RWPE2 (cell line): ENCODE measurements around the gene POU2F3.
A peak's percentile ranks its signal among the peaks of the same experiment; 100 is the strongest.
"Not testable (repeated sequence)": the region's sequence is repeated elsewhere in the genome, so short reads cannot be mapped to it uniquely, and the experiment has no call there.

Source experiments
- ATAC-seq: fragments of 200-7000 bp; cut with Tn5 transposase; 3 replicates; pipeline ENCODE4 v1.9.1; 2021; ENCODE audit warnings: low read depth
- DNase-seq: peaks from one replicate; pipeline ENCODE4 v3.0.0-alpha.2; 2020; ENCODE audit warnings: low spot score
- H3K27ac ChIP-seq: fragments of 450-650 bp; 2 replicates; pipeline ENCODE4 v1.5.1; 2017; ENCODE audit warnings: mild to moderate bottlenecking; ENCODE audit not compliant: poor library complexity, severe bottlenecking
- H3K27me3 ChIP-seq: fragments of 250-450 bp; sonication (Bioruptor Pico); 2 replicates; pipeline ENCODE4 v1.5.1; 2021; ENCODE audit warnings: mild to moderate bottlenecking, moderate library complexity; ENCODE audit not compliant: insufficient read depth, poor library complexity, severe bottlenecking
- H3K36me3 ChIP-seq: fragments of 250-450 bp; sonication (Bioruptor Pico); 2 replicates; pipeline ENCODE4 v1.5.1; 2020; ENCODE audit warnings: low read depth, mild to moderate bottlenecking, moderate library complexity
- H3K4me1 ChIP-seq: fragments of 250-450 bp; sonication (Bioruptor Pico); 2 replicates; pipeline ENCODE4 v1.5.1; 2021; ENCODE audit warnings: mild to moderate bottlenecking, moderate library complexity; ENCODE audit not compliant: insufficient read depth, poor library complexity, severe bottlenecking
- H3K4me3 ChIP-seq: fragments of 250-450 bp; sonication (Bioruptor Pico); 2 replicates; pipeline ENCODE4 v1.5.1; 2021; ENCODE audit warnings: mild to moderate bottlenecking, moderate library complexity; ENCODE audit not compliant: severe bottlenecking
- H3K9me3 ChIP-seq: fragments of 250-450 bp; sonication (Bioruptor Pico); 2 replicates; pipeline ENCODE4 v1.5.1; 2021; ENCODE audit warnings: mild to moderate bottlenecking, moderate library complexity; ENCODE audit not compliant: severe bottlenecking
- TF ChIP-seq, protein P1 (sequence below): fragments of 450-650 bp; IDR thresholded peaks from one replicate; pipeline ENCODE4 v1.5.1; 2017; ENCODE audit warnings: mild to moderate bottlenecking, moderate library complexity; ENCODE audit not compliant: poor library complexity, severe bottlenecking

Gene POU2F3

DNA sequence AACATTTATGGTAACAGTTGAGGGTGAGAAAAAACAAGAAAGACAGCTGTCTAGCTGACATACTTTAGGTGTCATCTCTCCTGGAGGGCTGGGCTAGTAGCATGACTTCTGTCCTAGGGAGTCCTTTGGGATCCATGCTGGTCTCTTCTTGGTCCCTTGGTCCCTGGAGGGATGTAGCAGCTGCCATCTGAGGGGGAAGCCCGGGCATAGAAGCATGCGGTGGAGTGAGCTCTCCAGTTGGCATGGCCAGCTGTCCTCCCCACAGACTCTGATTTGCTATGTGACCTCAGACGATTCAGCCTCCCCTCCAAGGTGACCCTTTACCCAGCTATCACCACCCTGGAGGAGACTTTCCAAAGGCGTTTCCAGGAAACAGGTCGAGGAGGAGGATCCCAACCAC is 28.7 kb downstream of the POU2F3 start:
- H3K36me3 ChIP-seq = no peaks in the 10 kb centered on the region
- no peaks in the 10 kb centered on the region for H3K9me3 ChIP-seq
- TF ChIP-seq, protein P1, sequence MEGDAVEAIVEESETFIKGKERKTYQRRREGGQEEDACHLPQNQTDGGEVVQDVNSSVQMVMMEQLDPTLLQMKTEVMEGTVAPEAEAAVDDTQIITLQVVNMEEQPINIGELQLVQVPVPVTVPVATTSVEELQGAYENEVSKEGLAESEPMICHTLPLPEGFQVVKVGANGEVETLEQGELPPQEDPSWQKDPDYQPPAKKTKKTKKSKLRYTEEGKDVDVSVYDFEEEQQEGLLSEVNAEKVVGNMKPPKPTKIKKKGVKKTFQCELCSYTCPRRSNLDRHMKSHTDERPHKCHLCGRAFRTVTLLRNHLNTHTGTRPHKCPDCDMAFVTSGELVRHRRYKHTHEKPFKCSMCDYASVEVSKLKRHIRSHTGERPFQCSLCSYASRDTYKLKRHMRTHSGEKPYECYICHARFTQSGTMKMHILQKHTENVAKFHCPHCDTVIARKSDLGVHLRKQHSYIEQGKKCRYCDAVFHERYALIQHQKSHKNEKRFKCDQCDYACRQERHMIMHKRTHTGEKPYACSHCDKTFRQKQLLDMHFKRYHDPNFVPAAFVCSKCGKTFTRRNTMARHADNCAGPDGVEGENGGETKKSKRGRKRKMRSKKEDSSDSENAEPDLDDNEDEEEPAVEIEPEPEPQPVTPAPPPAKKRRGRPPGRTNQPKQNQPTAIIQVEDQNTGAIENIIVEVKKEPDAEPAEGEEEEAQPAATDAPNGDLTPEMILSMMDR = no peak
- no peak overlapping the region for H3K27ac ChIP-seq
- peaks cover 11% of the 10 kb centered on the region for H3K4me1 ChIP-seq
- no peak overlapping the region for H3K4me3 ChIP-seq
- H3K27me3 ChIP-seq = no peaks in the 10 kb centered on the region
- ATAC-seq (no peak), DNase-seq (no peak)

DNA sequence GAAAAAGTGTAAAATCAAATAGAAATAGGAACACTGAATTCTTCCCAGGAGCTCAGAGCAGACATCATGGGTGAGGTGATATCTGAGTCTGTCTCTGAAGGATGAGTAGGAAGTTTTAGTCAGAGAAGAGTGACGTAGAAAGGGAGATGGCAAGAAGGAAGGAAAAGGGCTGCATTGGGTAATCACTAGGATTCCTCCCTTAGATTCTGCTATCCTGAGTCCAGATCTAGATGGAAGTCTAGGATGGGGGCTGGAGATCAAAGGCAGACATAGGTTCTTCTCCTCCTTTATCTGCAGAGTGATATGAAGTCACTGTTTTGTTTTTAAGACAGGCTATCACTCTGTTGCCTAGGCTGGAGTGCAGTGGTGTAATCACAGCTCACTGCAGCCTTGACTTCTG is 30.4 kb downstream of the POU2F3 start:
- Histone ChIP-seq H3K4me1 (peaks cover 11% of the 10 kb centered on the region), H3K4me3 (no peak overlapping the region), H3K27me3 (no peaks in the 10 kb centered on the region), H3K9me3 (no peaks in the 10 kb centered on the region), H3K36me3 (no peaks in the 10 kb centered on the region), H3K27ac (no peak overlapping the region)
- no peak for DNase-seq
- ATAC-seq = no peak
- TF ChIP-seq, protein P1 = no peak

DNA sequence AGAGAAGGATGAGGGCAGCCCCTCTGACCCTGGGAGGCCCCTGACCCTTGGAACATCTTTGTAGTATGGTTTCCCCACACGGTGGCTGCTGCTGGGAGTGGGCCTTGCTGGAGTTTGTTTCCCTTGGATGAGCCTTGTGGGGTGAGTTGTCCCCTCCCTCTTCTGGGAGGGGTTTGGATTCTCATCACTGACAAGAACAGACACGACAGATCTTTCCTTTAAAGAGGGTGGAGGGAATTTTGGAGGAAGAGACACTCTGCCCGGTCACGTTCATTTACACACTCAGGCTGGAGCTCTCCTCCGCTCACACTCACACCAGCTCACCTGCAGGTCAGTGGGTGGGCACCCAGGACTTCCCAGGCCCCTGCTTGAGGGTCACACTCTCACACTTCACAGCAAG is 31.7 kb downstream of the POU2F3 start:
- H3K27ac ChIP-seq = peak overlapping the region; percentile 33
- no peaks in the 10 kb centered on the region for H3K9me3 ChIP-seq
- no peaks in the 10 kb centered on the region for H3K36me3 ChIP-seq
- H3K4me1 ChIP-seq = peaks cover 11% of the 10 kb centered on the region
- TF ChIP-seq, protein P1 = no peak
- DNase-seq = no peak
- ATAC-seq = no peak
- H3K27me3 ChIP-seq = no peaks in the 10 kb centered on the region
- no peak overlapping the region for H3K4me3 ChIP-seq

DNA sequence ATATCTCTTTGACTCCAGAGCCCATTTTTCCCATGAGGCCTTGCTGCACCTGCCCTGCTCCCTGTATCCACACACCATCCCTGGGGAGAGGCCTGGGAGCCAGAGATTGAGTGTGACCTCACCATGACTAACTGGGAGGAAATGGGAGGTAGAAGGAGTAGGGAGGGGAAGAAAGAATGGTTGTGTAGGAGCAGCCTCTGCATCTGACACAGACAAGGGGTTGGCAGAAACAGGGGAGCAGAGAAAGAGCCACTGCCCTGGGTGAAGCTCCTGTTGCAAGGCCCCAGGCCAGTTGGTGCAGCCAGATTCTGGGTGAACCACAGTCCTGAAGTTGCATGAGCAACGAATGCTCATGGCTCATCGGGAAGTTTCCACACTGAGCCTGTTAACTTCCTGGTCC is 32.4 kb downstream of the POU2F3 start:
- peak; percentile 96 for ATAC-seq
- TF ChIP-seq, protein P1 = no peak

DNA sequence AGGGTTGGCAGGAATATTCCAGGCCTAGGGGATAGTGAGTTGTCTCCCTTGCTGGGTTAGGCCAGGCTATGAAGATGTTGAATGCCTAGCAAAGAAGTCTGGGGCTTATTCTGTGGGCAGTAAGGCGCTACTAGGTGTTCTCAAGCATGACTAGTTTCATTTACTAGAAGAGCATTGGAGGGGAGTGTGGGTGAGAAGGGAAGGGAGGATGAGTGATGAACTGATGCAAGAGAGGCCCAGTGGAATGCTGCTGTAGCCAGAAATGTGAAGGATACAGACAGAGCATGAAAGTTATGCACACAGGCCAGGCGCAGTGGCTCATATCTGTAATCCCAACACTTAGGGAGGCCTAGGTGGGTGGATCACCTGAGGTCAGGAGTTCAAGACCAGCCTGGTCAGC is 33.5 kb downstream of the POU2F3 start:
- TF ChIP-seq, protein P1 = no peak
- Histone ChIP-seq H3K4me1 (peaks cover 11% of the 10 kb centered on the region), H3K9me3 (no peaks in the 10 kb centered on the region), H3K36me3 (no peaks in the 10 kb centered on the region), H3K27me3 (no peaks in the 10 kb centered on the region), H3K4me3 (no peak overlapping the region), H3K27ac (no peak overlapping the region)
- DNase-seq (no peak), ATAC-seq (no peak)

More for the DNA sequence above, 32.4 kb downstream of the POU2F3 start:
- Histone ChIP-seq H3K9me3 (no peaks in the 10 kb centered on the region), H3K27me3 (no peaks in the 10 kb centered on the region), H3K4me3 (no peak overlapping the region), H3K4me1 (peaks cover 11% of the 10 kb centered on the region), H3K36me3 (no peaks in the 10 kb centered on the region), H3K27ac (peak overlapping the region; percentile 33)
- no peak for DNase-seq

DNA sequence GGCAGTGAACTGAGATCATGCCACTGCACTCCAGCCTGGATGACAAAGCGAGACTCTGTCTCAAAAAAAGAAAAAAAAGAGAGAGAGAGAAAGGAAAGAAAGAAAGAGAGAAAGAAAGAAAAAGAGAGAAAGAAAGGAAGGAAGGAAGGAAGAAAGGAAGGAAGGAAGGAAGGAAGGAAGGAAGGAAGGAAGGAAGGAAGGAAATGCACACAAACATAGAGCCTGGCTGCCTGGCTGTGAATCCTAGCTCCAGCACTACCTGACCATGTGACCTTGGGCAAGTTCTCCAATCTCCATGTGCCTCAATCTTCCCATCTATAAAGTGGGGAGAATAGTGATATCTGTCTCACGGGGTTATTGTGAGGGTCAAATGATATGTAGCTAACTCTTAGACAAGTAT is 34.0 kb downstream of the POU2F3 start:
- peaks cover 11% of the 10 kb centered on the region for H3K4me1 ChIP-seq
- not testable (repeated sequence) for ATAC-seq, H3K27ac ChIP-seq, H3K27me3 ChIP-seq, H3K4me3 ChIP-seq, H3K36me3 ChIP-seq, DNase-seq, H3K9me3 ChIP-seq
